ENCODE measurements around the gene FNBP1.
"Not testable (repeated sequence)": the region's sequence is repeated elsewhere in the genome, so short reads cannot be mapped to it uniquely, and the experiment has no call there.

GRCh38 chr9:129991139-129991538 is 51.9 kb downstream of the FNBP1 start:
- TF ChIP-seq EZH2 (IDR thresholded peaks at IDR 0.05; ENCODE audit: insufficient read depth, low read length); CTCF (IDR thresholded peaks at IDR 0.05; ENCODE audit: insufficient read depth, low read depth, low read length): not testable (repeated sequence)
